ENCODE data around the gene ZFP36L2. TPM values are rescaled to one million over a fixed set of nuclear protein-coding genes. Genes with fewer than 3 reads are reported as not detected.

ZFP36L2 gene
- polyA plus RNA-seq (2013, experiment 1 of 2), result 88.2 TPM
- 85.9 TPM for polyA plus RNA-seq (2013, experiment 2 of 2)

GRCh38 chr2:43226558-43226954, at the start of gene ZFP36L2:
TSS of gene ZFP36L2 (minus strand) at chr2:43226606. CDS start at chr2:43226315, 291 bp downstream.
- Histone ChIP-seq H2BK120ac (ENCODE audit: low read depth, low read length) (peak within 1 kb of the TSS; percentile 89), H3K23ac (ENCODE audit: low read length in 2 of 2) (peak within 1 kb of the TSS; percentile 25 to 99), H2AFZ (ENCODE audit: low read depth, low read length) (no peak within 1 kb of the TSS), H3K9me3 (ENCODE audit: control insufficient read depth, low read length) (no peaks in the 10 kb centered on the region), H3K9ac (ENCODE audit: low read length) (peak within 1 kb of the TSS; percentile 100), H3K4me2 (ENCODE audit: low read length, poor library complexity, severe bottlenecking) (peak within 1 kb of the TSS; percentile 96), H3K18ac (ENCODE audit: low read depth in 1 of 2, low read length in 2 of 2) (peak within 1 kb of the TSS; percentile 98), H2BK12ac (ENCODE audit: low read length in 2 of 2) (peak within 1 kb of the TSS; percentile 69 to 89), H3K14ac (ENCODE audit: low read length in 2 of 2) (peak within 1 kb of the TSS; percentile 68 to 97), H3K4ac (ENCODE audit: low read depth in 1 of 2, low read length in 2 of 2) (peak within 1 kb of the TSS; percentile 97 to 99), H4K8ac (ENCODE audit: low read length) (peak within 1 kb of the TSS; percentile 94), H2BK15ac (ENCODE audit: low read depth, poor library complexity, severe bottlenecking) (peak within 1 kb of the TSS; percentile 98), H2BK5ac (ENCODE audit: low read depth, low read length, poor library complexity, severe bottlenecking) (peak within 1 kb of the TSS; percentile 96), H3K27ac (ENCODE audit: low read length, poor library complexity, severe bottlenecking) (peak within 1 kb of the TSS; percentile 99), H3K36me3 (ENCODE audit: control insufficient read depth in 1 of 2, insufficient read depth in 2 of 2, low read depth in 1 of 2, low read length in 2 of 2) (peaks cover 16 to 40% of the 10 kb centered on the region in 2 experiments), H3K27me3 (ENCODE audit: control insufficient read depth in 1 of 2, insufficient read depth in 1 of 2, low read length in 2 of 2) (no peaks in the 10 kb centered on the region), H3K4me1 (ENCODE audit: control insufficient read depth, insufficient read depth, low read depth, low read length) (peaks cover 12% of the 10 kb centered on the region), H2AK5ac (ENCODE audit: low read length, severe bottlenecking) (peak within 1 kb of the TSS; percentile 69), H4K91ac (ENCODE audit: low read length) (peak within 1 kb of the TSS; percentile 97), H3K4me3 (ENCODE audit: insufficient read depth in 1 of 2, low read depth in 1 of 2, low read length in 2 of 2) (peak within 1 kb of the TSS; percentile 87 to 89), H3K79me1 (replicated peaks; ENCODE audit: low read length, poor library complexity, severe bottlenecking) (peaks cover 3% of the 10 kb centered on the region)
- DNase-seq, result peak; percentile 97
- WGBS, result under 1% methylated on average over 46 of the region's 58 CpGs

GRCh38 chr2:43274721-43275120, 48.3 kb upstream of the ZFP36L2 start:
- peaks cover 28% of the 10 kb centered on the region for H3K4me1 ChIP-seq (ENCODE audit: control insufficient read depth, insufficient read depth, low read depth, low read length)
- H3K79me1 ChIP-seq (replicated peaks; ENCODE audit: low read length, poor library complexity, severe bottlenecking), result no peaks in the 10 kb centered on the region
- no peak overlapping the region for H3K18ac ChIP-seq (ENCODE audit: low read depth in 1 of 2, low read length in 2 of 2)
- H2BK12ac ChIP-seq (ENCODE audit: low read length in 2 of 2), result no peak overlapping the region
- H3K14ac ChIP-seq (ENCODE audit: low read length in 2 of 2), result no peak overlapping the region
- H3K4me2 ChIP-seq (ENCODE audit: low read length, poor library complexity, severe bottlenecking), result no peak overlapping the region
- H2AFZ ChIP-seq (ENCODE audit: low read depth, low read length), result no peak overlapping the region
- H2BK15ac ChIP-seq (ENCODE audit: low read depth, poor library complexity, severe bottlenecking), result no peak overlapping the region
- no peak overlapping the region for H3K27ac ChIP-seq (ENCODE audit: low read length, poor library complexity, severe bottlenecking)
- no peak overlapping the region for H3K9ac ChIP-seq (ENCODE audit: low read length)
- H3K4me3 ChIP-seq (ENCODE audit: insufficient read depth in 1 of 2, low read depth in 1 of 2, low read length in 2 of 2), result no peak overlapping the region
- no peaks in the 10 kb centered on the region for H3K27me3 ChIP-seq (ENCODE audit: control insufficient read depth in 1 of 2, insufficient read depth in 1 of 2, low read length in 2 of 2)
- no peak overlapping the region for H2BK5ac ChIP-seq (ENCODE audit: low read depth, low read length, poor library complexity, severe bottlenecking)
- H2AK5ac ChIP-seq (ENCODE audit: low read length, severe bottlenecking), result no peak overlapping the region
- DNase-seq, result no peak
- peaks cover 3 to 4% of the 10 kb centered on the region in 2 experiments for H3K36me3 ChIP-seq (ENCODE audit: control insufficient read depth in 1 of 2, insufficient read depth in 2 of 2, low read depth in 1 of 2, low read length in 2 of 2)
- H3K4ac ChIP-seq (ENCODE audit: low read depth in 1 of 2, low read length in 2 of 2), result no peak overlapping the region
- no peak overlapping the region for H4K8ac ChIP-seq (ENCODE audit: low read length)
- WGBS, result 91% methylated on average over 2 of the region's 4 CpGs
- H4K91ac ChIP-seq (ENCODE audit: low read length), result no peak overlapping the region
- no peak overlapping the region for H2BK120ac ChIP-seq (ENCODE audit: low read depth, low read length)
- no peak overlapping the region for H3K23ac ChIP-seq (ENCODE audit: low read length in 2 of 2)
- H3K9me3 ChIP-seq (ENCODE audit: control insufficient read depth, low read length), result no peaks in the 10 kb centered on the region

GRCh38 chr2:43274055-43274454, 47.6 kb upstream of the ZFP36L2 start:
- no peak overlapping the region for H2BK15ac ChIP-seq (ENCODE audit: low read depth, poor library complexity, severe bottlenecking)
- peak; percentile 40 for DNase-seq
- H3K79me1 ChIP-seq (replicated peaks; ENCODE audit: low read length, poor library complexity, severe bottlenecking), result no peaks in the 10 kb centered on the region
- no peaks in the 10 kb centered on the region for H3K27me3 ChIP-seq (ENCODE audit: control insufficient read depth in 1 of 2, insufficient read depth in 1 of 2, low read length in 2 of 2)
- H3K4ac ChIP-seq (ENCODE audit: low read depth in 1 of 2, low read length in 2 of 2), result peak overlapping the region in 1 of 2 experiments; percentile 59
- H3K27ac ChIP-seq (ENCODE audit: low read length, poor library complexity, severe bottlenecking), result no peak overlapping the region
- peak overlapping the region; percentile 41 to 42 for H3K18ac ChIP-seq (ENCODE audit: low read depth in 1 of 2, low read length in 2 of 2)
- H3K36me3 ChIP-seq (ENCODE audit: control insufficient read depth in 1 of 2, insufficient read depth in 2 of 2, low read depth in 1 of 2, low read length in 2 of 2), result peaks cover 0 to 3% of the 10 kb centered on the region in 2 experiments
- H3K4me1 ChIP-seq (ENCODE audit: control insufficient read depth, insufficient read depth, low read depth, low read length), result peaks cover 34% of the 10 kb centered on the region
- no peak overlapping the region for H2BK120ac ChIP-seq (ENCODE audit: low read depth, low read length)
- 71% methylated on average over 4 of the region's 4 CpGs for whole genome bisulfite sequencing
- H2AFZ ChIP-seq (ENCODE audit: low read depth, low read length), result no peak overlapping the region
- no peak overlapping the region for H2AK5ac ChIP-seq (ENCODE audit: low read length, severe bottlenecking)
- H4K91ac ChIP-seq (ENCODE audit: low read length), result no peak overlapping the region
- no peak overlapping the region for H4K8ac ChIP-seq (ENCODE audit: low read length)
- no peak overlapping the region for H2BK5ac ChIP-seq (ENCODE audit: low read depth, low read length, poor library complexity, severe bottlenecking)
- H2BK12ac ChIP-seq (ENCODE audit: low read length in 2 of 2), result peak overlapping the region; percentile 20 to 52
- no peak overlapping the region for H3K4me2 ChIP-seq (ENCODE audit: low read length, poor library complexity, severe bottlenecking)
- H3K14ac ChIP-seq (ENCODE audit: low read length in 2 of 2), result peak overlapping the region in 1 of 2 experiments; percentile 41
- no peak overlapping the region for H3K9ac ChIP-seq (ENCODE audit: low read length)
- H3K23ac ChIP-seq (ENCODE audit: low read length in 2 of 2), result peak overlapping the region in 1 of 2 experiments; percentile 51
- no peaks in the 10 kb centered on the region for H3K9me3 ChIP-seq (ENCODE audit: control insufficient read depth, low read length)
- no peak overlapping the region for H3K4me3 ChIP-seq (ENCODE audit: insufficient read depth in 1 of 2, low read depth in 1 of 2, low read length in 2 of 2)

- H4K91ac ChIP-seq (ENCODE audit: low read length), result peak overlapping the region; percentile 58
- H3K4me1 ChIP-seq (ENCODE audit: control insufficient read depth, insufficient read depth, low read depth, low read length), result peaks cover 39% of the 10 kb centered on the region
- DNase-seq, result peak; percentile 89
- 28% methylated on average over 3 of the region's 4 CpGs for WGBS
- no peak overlapping the region for H2AK5ac ChIP-seq (ENCODE audit: low read length, severe bottlenecking)
- no peaks in the 10 kb centered on the region for H3K9me3 ChIP-seq (ENCODE audit: control insufficient read depth, low read length)
- H3K4me2 ChIP-seq (ENCODE audit: low read length, poor library complexity, severe bottlenecking), result no peak overlapping the region
- H3K18ac ChIP-seq (ENCODE audit: low read depth in 1 of 2, low read length in 2 of 2), result peak overlapping the region in 1 of 2 experiments; percentile 48
- H3K9ac ChIP-seq (ENCODE audit: low read length), result peak overlapping the region; percentile 33
- H3K27ac ChIP-seq (ENCODE audit: low read length, poor library complexity, severe bottlenecking), result no peak overlapping the region
- peaks cover 0 to 5% of the 10 kb centered on the region in 2 experiments for H3K36me3 ChIP-seq (ENCODE audit: control insufficient read depth in 1 of 2, insufficient read depth in 2 of 2, low read depth in 1 of 2, low read length in 2 of 2)
- no peak overlapping the region for H2BK12ac ChIP-seq (ENCODE audit: low read length in 2 of 2)
- H4K8ac ChIP-seq (ENCODE audit: low read length), result peak overlapping the region; percentile 5
- H3K14ac ChIP-seq (ENCODE audit: low read length in 2 of 2), result no peak overlapping the region
- H3K79me1 ChIP-seq (replicated peaks; ENCODE audit: low read length, poor library complexity, severe bottlenecking), result no peaks in the 10 kb centered on the region
- no peak overlapping the region for H3K4me3 ChIP-seq (ENCODE audit: insufficient read depth in 1 of 2, low read depth in 1 of 2, low read length in 2 of 2)
- H3K23ac ChIP-seq (ENCODE audit: low read length in 2 of 2), result no peak overlapping the region
- H3K4ac ChIP-seq (ENCODE audit: low read depth in 1 of 2, low read length in 2 of 2), result peak overlapping the region in 1 of 2 experiments; percentile 59
- H3K27me3 ChIP-seq (ENCODE audit: control insufficient read depth in 1 of 2, insufficient read depth in 1 of 2, low read length in 2 of 2), result no peaks in the 10 kb centered on the region
- no peak overlapping the region for H2BK5ac ChIP-seq (ENCODE audit: low read depth, low read length, poor library complexity, severe bottlenecking)
- peak overlapping the region; percentile 15 for H2BK120ac ChIP-seq (ENCODE audit: low read depth, low read length)
- H2BK15ac ChIP-seq (ENCODE audit: low read depth, poor library complexity, severe bottlenecking), result peak overlapping the region; percentile 15
- H2AFZ ChIP-seq (ENCODE audit: low read depth, low read length), result no peak overlapping the region
These were observed 47.1 kb upstream of the ZFP36L2 start for GRCh38 chr2:43273529-43273928.
